Measurements from ENCODE around the gene COA3.

The COA3 gene

DNA sequence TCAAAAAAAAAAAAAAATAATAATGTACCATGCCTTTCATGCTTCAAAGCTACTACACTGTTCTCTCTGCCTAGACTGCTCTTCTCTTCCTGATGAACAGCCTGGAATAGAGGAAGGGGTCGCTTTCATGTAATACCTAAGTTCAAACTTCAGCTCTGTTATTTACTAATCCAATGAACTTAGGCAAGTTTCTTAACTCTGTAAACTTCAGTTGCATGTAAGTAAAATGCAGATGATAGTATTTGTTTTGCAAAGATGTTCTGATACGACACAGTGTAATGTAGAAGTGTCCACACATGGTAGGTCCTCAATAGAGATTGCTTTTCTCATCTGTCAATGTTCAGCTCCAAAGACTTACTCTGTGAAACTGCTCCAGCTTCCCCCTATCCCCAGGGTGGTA, 6.6 kb downstream of the COA3 start:
- DNase-seq = no peak
- no peak overlapping the region for H3K4me3 ChIP-seq (ENCODE audit: low read depth, low read length)
- H3K27ac ChIP-seq = no peak overlapping the region
- peaks cover 9% of the 10 kb centered on the region for H3K36me3 ChIP-seq
- no peak for TF ChIP-seq CTCF (IDR thresholded peaks at IDR 0.05; ENCODE audit: low read depth, low read length)
- no peaks in the 10 kb centered on the region for H3K27me3 ChIP-seq (ENCODE audit: insufficient read depth, low read depth, severe bottlenecking)
- H3K9me3 ChIP-seq (ENCODE audit: severe bottlenecking) = no peaks in the 10 kb centered on the region

- Histone ChIP-seq H3K9me3 (ENCODE audit: severe bottlenecking) (no peaks in the 10 kb centered on the region), H3K4me3 (ENCODE audit: low read depth, low read length) (no peak overlapping the region), H3K27ac (no peak overlapping the region), H3K27me3 (ENCODE audit: insufficient read depth, low read depth, severe bottlenecking) (peaks cover 3% of the 10 kb centered on the region), H3K36me3 (no peaks in the 10 kb centered on the region)
- DNase-seq = no peak
- TF ChIP-seq CTCF (IDR thresholded peaks at IDR 0.05; ENCODE audit: low read depth, low read length) = no peak
Measured at GRCh38 chr17:42787266-42787665, 11.2 kb downstream of the COA3 start.

- no peak for TF ChIP-seq CTCF (IDR thresholded peaks at IDR 0.05; ENCODE audit: low read depth, low read length)
- Histone ChIP-seq H3K9me3 (ENCODE audit: severe bottlenecking) (no peaks in the 10 kb centered on the region), H3K4me3 (ENCODE audit: low read depth, low read length) (no peak overlapping the region), H3K27ac (0 out of 2 replicates have a peak overlapping the region, but pooled peaks have one; percentile 23), H3K27me3 (ENCODE audit: insufficient read depth, low read depth, severe bottlenecking) (peaks cover 10% of the 10 kb centered on the region), H3K36me3 (no peaks in the 10 kb centered on the region)
- DNase-seq = peak; percentile 67
Measured at GRCh38 chr17:42784811-42785592, 13.5 kb downstream of the COA3 start.

GRCh38 chr17:42784409-42784808, 14.1 kb downstream of the COA3 start:
- no peak overlapping the region for H3K27ac ChIP-seq
- peaks cover under 1% of the 10 kb centered on the region for H3K36me3 ChIP-seq
- H3K9me3 ChIP-seq (ENCODE audit: severe bottlenecking) = no peaks in the 10 kb centered on the region
- DNase-seq = no peak
- no peak for TF ChIP-seq CTCF (IDR thresholded peaks at IDR 0.05; ENCODE audit: low read depth, low read length)
- H3K27me3 ChIP-seq (ENCODE audit: insufficient read depth, low read depth, severe bottlenecking) = peaks cover 10% of the 10 kb centered on the region
- no peak overlapping the region for H3K4me3 ChIP-seq (ENCODE audit: low read depth, low read length)

- Histone ChIP-seq H3K4me3 (ENCODE audit: low read depth, low read length) (no peak overlapping the region), H3K27me3 (ENCODE audit: insufficient read depth, low read depth, severe bottlenecking) (peaks cover 10% of the 10 kb centered on the region), H3K27ac (no peak overlapping the region), H3K9me3 (ENCODE audit: severe bottlenecking) (no peaks in the 10 kb centered on the region), H3K36me3 (peaks cover 7% of the 10 kb centered on the region)
- TF ChIP-seq CTCF (IDR thresholded peaks at IDR 0.05; ENCODE audit: low read depth, low read length) = no peak
- no peak for DNase-seq
Measured at GRCh38 chr17:42783791-42784138, 14.7 kb downstream of the COA3 start.

Measured in WERI-Rb-1 (cell line).